ENCODE measurements around the gene AP2A2.
"Not testable (repeated sequence)": the region's sequence is repeated elsewhere in the genome, so short reads cannot be mapped to it uniquely, and the experiment has no call there.

The AP2A2 gene

GRCh38 chr11:957212-957920 is 31.7 kb downstream of the AP2A2 start:
- DNase-seq, result no peak

GRCh38 chr11:958101-958500 is 32.4 kb downstream of the AP2A2 start:
- no peak for DNase-seq

DNA sequence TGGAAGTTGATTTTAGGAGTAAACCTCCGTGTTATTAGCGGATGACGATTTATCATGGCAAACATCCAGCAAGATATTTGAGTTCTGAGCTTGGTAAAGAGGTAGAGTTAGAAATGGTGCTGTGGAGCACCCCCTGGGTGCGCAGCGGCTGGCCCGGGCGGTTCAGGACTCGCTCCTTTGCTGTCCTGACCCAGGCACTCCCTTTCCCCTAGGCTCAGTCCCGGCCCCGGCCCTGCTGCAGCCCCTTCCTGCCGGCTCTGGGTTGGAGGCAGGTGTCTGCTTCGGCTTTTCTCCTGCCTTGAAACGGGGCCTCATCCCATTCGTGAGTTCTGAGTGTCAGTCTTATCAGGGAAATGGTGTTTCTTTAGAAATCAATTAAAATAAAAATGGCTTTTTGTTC is 33.4 kb downstream of the AP2A2 start:
- no peak for DNase-seq

GRCh38 chr11:959608-960007 is 33.9 kb downstream of the AP2A2 start:
- no peak for DNase-seq

DNA sequence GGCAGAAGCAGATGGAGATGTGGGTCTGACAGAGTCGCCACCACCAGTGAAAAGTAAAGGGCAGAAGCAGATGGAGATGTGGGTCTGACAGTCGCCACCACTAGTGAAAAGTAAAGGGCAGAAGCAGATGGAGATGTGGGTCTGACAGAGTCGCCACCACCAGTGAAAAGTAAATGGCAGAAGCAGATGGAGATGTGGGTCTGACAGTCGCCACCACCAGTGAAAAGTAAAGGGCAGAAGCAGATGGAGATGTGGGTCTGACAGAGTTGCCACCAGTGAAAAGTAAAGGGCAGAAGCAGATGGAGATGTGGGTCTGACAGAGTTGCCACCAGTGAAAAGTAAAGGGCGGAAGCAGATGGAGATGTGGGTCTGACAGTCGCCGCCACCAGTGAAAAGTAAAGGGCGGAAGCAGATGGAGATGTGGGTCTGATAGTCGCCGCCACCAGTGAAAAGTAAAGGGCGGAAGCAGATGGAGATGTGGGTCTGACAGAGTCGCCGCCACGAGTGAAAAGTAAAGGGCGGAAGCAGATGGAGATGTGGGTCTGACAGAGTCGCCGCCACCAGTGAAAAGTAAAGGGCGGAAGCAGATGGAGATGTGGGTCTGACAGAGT is 35.7 kb downstream of the AP2A2 start:
- not testable (repeated sequence) for DNase-seq

GRCh38 chr11:961921-962320 is 36.3 kb downstream of the AP2A2 start:
- DNase-seq, result no peak

DNA sequence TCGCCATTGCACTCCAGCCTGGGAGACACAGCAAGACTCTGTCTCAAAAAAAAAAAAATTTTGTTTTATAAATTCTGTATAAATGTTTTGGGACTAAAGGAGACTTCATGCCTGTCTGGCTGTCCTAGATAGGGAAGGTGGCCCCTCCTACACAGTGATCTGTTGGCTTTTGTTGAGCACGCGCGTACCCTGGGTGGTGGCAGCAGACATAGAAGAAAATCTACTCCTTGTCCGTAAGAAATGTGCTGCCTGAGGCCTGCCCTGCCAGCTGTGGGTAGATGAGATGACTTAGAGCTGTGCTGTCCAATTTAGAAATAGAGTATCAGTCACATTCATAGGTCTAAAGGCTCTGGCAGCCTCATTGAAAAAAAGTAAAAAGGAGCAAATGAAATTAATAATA is 37.0 kb downstream of the AP2A2 start:
- no peak for DNase-seq

- DNase-seq, result no peak
Observed at GRCh38 chr11:963852-964251, 38.2 kb downstream of the AP2A2 start.

GRCh38 chr11:965206-965775 is 39.6 kb downstream of the AP2A2 start:
- no peak for DNase-seq

GRCh38 chr11:967995-968751 is 42.5 kb downstream of the AP2A2 start:
- DNase-seq, result no peak

DNA sequence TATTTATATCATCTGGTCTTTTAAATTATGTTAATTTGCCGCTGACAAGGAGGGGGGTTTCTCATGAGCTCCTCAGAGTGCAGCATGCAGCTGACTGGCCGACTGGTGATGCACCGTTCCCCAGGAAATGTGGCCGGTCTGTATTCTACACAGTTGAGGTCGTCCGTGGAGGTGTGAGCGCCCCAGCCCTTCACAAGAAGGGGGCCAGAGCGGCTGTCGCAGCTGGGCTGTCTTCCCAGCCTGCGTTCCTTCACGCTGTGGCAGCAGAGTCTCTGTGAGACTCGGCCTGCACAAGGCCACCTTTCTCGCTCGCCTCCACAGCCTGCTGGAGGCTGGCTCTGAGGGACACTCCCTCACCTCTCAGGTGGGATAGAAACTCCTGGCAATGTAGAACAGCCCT is 43.2 kb downstream of the AP2A2 start:
- no peak for DNase-seq

- no peak for DNase-seq
Observed at GRCh38 chr11:969651-970205, 44.1 kb downstream of the AP2A2 start.

GRCh38 chr11:970319-970871 is 44.7 kb downstream of the AP2A2 start:
- DNase-seq, result no peak

- DNase-seq, result no peak
Observed at GRCh38 chr11:971092-971690, 45.5 kb downstream of the AP2A2 start.

DNA sequence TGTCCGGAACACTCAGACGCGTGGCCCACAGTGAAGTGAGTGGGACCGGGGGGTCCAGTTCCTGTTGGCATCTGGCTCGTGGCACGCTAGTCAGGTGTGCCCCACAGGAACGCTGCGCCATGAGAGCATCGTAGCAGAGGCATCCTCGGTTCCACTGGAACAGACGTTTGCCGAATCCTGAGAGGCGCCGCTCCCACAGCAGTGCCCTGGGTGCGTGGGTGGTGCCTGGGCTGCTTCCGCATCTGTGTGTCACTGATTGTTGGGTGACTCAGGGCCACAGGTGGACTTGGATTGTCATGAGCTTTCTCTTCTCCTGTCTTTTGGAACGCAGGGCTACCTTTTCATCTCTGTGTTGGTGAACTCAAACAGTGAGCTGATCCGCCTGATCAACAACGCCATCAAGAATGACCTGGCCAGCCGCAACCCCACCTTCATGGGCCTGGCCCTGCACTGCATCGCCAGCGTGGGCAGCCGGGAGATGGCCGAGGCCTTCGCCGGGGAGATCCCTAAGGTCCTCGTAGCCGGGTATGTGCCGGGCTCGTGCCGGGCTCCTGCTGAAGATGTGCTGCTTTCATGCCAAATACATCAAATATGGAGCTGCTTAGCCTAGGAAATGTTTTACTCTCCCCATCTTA is 46.2 kb downstream of the AP2A2 start:
- no peak for DNase-seq

- no peak for DNase-seq
Observed at GRCh38 chr11:972523-973211, 47.0 kb downstream of the AP2A2 start.

- DNase-seq, result no peak
Observed at GRCh38 chr11:973237-973636, 47.6 kb downstream of the AP2A2 start.

GRCh38 chr11:975376-975775 is 49.7 kb downstream of the AP2A2 start:
- DNase-seq, result not testable (repeated sequence)

DNA sequence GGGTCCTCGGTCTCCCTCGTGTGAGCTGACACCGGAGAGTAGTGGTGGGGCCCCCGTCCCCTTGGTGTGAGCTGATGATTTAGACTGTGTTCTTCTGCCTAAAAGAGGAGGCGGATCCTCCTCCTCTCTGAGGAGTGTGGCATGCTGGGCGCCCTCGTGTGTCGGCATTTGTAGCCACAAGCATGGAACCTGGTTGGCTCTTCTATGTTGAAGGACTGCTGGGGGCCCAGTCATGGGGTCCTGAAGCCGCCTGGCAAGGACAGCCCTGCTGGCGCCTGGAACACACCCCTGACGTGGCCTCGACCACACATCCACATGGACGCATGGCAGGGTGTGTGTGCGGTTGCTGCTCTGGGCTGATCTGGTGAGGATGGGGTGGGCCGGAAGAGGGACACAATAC is 50.2 kb downstream of the AP2A2 start:
- DNase-seq, result no peak

- no peak for DNase-seq
Observed at GRCh38 chr11:976431-977160, 50.9 kb downstream of the AP2A2 start.
